GM21717 (cell line): ENCODE measurements around the gene ARHGAP18.

ENCODE experiments used
- ATAC-seq: cut with Tn5 transposase; IDR thresholded peaks from one replicate; pipeline ENCODE4 v1.9.1; 2021; ENCODE audit warnings: mild to moderate bottlenecking, moderate library complexity; ENCODE audit not compliant: unreplicated experiment

ARHGAP18 gene

DNA sequence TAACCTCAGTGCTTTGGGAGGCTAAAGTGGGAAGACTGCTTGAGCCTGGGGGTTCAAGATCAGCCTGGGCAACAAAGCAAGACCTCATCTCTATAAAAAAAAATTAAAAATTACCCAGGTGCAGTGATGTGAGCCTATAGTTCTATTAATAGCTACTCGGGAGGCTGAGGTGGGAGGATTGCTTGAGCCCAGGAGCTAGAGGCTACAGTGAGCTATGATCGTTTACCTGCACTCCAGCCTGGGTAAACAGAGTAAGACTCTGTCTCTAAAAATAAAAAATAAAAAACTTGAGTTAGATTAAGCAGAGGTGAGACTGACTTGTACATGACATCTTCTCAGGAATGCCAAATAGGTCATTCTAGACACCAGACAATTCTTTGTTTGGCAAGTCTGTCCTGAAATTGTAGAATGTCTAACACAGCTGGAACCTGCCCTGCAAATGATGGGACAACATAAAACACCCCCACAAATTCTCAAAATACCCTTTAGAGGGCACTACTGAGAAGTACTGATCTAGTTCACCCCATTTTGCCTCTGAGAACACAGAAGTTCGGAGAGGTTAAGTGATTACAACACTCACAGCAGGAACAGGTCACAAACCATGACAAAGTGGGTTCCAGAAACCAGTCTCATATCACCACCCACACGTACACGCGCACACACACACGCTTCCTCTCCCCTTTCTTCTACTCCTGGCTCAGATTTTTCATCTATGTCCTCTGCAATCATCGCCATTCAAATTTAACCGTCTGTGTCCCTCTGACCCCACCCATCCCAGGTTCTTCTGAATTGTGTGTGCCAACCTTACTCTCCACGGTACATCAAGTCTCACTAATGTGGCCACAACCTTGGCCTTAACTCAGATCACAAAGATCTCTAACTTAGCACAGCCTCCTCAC is 38.3 kb downstream of the ARHGAP18 start:
- peak; percentile 89 for ATAC-seq

- no peak for ATAC-seq
Measured at GRCh38 chr6:129670634-129671033, 39.3 kb downstream of the ARHGAP18 start.

DNA sequence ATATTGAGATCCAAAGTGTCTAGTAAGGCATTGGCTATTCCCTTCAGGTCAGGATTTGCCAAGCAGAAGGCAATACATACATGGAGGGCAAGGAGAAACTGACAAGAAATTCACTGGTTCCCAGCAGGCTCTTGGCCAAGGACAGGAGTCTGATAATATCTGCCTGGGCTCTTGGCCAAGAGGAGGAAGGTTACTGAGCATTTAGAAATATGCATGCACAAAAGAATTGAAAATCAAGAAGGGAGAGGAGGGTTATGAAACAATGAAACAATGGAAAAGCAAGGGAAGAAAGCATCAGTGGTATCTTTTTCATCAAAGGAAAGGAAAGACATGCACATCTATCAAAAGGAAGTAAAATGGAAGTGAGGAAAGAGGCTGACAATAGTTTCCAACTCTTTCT is 42.4 kb downstream of the ARHGAP18 start:
- no peak for ATAC-seq

DNA sequence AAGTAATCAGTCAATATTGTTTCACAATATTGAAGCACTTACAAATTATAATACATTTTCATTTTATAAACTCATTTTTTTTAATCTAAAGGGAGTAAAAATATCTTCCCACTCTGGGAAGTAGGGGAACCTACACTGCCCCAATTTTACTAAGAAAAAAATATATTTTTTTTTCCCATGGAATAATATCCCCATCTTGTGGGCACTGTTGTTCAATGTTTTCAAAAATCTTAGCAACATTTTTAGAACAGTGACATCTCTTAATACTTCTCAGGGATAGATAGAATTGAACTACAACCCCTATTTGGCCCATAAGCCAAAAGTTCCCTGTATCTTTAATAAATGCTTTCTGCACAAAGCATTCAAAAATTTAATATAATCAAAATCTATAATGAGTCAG is 42.9 kb downstream of the ARHGAP18 start:
- no peak for ATAC-seq

- no peak for ATAC-seq
Measured at GRCh38 chr6:129665555-129665954, 44.4 kb downstream of the ARHGAP18 start.

GRCh38 chr6:129663531-129663930 is 46.4 kb downstream of the ARHGAP18 start:
- no peak for ATAC-seq

- ATAC-seq = peak; percentile 61
Measured at GRCh38 chr6:129662980-129663431, 47.0 kb downstream of the ARHGAP18 start.

DNA sequence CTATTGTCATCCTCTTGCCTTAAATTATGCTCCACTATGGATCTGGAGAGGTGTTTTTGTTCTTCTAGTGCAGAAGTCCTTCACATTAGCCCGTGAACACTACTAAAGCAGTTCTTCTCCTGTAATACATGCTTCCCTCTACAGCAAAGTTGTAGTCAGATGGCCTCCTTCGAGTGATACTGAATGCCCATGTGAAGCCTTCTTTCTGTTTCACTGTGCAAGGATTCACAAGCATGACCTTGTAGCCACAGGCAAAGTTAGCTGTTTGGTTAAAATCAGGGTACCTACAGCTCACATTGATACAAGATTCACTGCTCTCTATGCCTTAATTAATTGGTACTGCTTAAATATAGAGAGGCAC is 47.6 kb downstream of the ARHGAP18 start:
- ATAC-seq = peak; percentile 82

DNA sequence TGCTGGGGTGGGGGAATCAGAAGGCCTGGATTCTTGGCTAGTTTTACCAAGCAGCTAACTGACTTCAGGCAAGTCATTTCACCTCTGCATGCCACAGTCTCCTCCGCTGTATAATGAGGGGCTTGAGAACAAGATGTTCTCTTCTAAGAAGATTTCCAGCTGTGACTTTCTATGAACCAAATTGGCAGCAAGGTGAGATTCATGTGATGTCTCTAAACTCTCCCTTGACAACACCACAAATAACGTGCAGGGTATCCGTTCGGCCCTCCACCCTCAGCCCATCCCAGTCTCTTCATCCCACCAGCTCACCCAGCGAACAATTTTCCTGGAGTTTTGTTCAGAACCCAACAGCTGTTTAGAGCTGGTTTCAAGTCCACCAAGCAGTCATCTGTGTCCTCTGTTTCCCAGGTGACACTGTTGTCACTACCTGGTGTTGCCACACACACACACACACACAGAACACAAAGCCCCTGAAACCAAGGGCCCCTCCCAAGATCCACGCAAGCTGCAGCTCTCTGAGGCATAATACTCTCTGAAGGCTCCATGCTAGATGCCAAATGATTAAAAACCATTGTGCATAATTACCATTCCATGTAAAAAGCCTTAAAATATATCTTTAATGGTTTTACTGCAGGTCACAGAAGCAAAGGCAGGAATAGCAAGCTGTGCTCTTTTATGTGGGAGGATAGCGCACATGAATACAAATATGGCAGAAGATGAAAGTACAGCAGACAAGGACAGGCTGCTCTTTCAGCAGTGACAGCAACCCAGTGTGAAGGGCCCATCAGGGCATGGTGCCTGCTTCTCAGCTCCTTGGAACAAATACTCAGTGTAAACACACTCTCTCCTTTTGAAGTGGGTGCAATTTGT is 48.2 kb downstream of the ARHGAP18 start:
- ATAC-seq = peak; percentile 25

DNA sequence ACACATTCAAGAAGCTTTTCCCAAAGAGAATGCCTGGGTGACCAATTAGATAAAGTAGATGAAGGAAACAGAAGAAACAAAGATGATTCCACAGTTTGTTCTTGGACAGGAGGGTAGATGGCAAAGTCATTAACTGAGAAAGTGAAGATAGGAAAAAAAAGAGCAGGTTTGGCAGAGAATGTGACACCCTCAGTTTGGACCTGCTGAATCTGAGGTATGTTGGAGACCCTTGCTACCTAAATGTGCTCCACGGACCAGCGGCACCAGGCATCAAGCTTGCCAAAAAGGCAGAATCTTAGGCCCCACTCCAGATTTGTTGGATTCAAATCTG is 49.7 kb downstream of the ARHGAP18 start:
- ATAC-seq = no peak

DNA sequence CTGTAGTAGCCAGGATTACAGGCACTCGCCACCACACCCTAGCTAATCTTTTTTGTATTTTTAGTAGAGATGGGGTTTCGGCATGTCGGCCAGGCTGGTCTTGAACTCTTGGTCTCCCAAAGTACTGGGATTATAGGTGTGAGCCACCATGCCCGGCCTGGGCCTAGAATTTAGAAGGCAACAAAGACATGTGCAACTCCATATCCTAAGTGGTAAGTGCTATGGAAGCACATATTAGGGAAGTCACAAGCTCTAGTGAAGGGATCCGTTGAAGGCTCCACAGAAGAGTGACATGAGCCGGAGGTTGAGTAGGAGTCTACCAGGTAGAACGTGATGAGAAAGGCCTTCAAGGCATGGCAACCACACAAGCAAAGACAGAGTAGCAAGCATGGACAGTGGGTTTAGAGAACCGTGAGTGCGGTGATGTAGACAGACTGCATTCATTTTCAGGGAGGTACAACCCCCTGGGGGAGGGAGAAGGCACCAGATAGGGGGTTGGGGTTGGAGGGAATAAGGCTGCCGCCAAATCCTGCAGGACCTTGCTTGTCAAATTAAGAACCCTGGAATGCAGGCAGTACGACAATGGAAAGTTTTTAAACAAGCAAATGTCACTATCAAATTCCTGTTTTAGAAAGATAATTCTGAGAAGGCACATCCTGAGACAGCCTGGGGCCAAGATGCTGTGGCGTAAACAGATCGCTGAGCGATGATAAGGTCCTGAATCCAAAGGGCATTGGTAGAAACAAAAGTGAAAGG is 50.2 kb downstream of the ARHGAP18 start:
- no peak for ATAC-seq

GRCh38 chr6:129659167-129659566 is 50.8 kb downstream of the ARHGAP18 start:
- ATAC-seq = no peak

DNA sequence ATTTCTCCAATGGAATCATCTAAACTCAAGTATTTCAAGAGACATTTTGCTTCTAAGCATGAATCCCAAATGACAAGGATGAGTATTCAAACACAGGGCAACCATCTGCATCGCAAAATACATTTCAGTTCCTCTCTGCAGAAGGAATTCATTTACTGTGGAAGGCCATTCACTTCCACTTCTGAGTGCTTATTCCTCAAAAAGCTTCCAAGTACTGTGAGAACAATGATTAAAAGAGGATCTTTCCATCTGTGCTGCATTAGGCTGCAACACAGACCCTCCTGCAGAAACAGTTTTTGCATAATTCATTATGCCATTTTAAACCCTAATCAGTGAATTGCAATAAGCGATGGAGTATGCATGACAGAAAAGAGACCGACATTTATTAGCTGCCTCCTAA is 52.5 kb downstream of the ARHGAP18 start:
- no peak for ATAC-seq

DNA sequence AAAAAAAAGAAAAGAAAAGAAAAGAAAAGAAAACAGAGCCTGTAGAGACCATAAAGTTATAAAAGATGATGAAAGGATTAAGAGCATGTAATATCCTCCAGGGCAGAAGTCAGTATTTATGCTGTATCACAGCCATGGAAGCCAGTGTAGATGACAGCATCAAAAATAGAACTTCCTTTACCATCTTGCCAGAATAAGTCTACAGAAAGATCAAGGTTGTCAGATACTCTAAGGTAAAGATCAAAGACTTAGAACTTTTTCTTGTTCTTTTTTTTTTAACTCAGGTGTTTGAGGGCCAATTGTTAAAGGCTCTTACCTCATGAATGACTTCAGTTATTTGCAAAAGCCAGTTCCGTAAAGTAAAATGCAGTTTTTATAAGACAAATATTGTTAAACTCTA is 54.6 kb downstream of the ARHGAP18 start:
- ATAC-seq = no peak

DNA sequence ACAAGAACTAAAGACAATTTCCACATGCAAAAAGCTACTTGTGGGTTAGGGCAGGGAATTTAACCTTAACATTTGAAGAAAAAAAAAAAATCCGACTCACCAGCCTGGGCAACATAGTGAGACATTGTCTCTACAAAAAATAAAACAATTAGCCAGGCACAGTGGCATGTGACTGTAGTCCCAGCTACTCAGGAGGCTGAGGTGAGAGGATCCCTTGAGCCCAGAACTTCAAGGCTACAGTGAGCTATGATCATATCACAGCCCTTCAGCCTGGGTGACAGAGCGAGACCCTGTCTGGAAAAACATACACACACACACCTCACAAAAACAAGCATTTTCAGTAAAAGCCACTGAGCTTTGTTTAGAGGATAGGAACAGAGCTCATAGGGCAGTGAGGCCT is 56.2 kb downstream of the ARHGAP18 start:
- no peak for ATAC-seq

- no peak for ATAC-seq
Measured at GRCh38 chr6:129653229-129653628, 56.7 kb downstream of the ARHGAP18 start.

DNA sequence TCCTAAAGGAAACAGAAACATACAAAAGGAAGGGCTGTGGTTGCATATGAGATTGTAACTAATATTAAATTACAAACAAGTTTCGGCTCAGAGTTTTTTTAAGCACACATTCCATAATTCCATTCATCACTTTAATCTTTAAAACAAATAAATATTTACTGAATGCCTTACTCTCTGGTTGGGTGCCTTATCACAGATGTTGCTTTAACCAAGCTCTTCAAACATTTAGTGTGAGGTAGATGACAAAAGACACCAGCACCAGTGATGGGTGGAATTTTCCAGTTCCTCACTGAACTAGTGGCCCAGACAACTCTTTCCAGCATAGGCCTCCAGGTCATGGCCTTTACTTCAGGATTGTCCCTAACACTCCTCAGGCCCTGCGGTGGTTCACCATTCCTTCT is 58.7 kb downstream of the ARHGAP18 start:
- ATAC-seq = no peak

- no peak for ATAC-seq
Measured at GRCh38 chr6:129648819-129649491, 61.0 kb downstream of the ARHGAP18 start.

DNA sequence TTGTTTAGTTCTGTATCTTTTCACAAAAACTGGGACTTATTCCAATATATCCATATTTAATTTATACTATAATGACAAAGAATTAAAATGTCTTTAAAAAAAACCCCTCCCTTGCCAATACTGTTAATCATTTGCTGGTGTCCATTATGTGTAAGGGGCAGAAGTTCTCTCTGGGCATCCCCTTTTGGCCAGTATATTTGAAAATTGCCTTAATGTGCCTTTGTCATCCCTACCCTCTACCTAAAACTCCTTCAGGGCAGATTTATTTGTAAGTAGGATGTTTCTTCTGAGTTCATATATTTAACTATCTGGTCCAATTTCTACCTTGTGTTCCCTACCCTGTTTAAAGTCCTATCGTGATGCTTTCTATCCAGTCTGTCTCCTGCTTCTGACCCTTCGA is 62.9 kb downstream of the ARHGAP18 start:
- ATAC-seq = peak; percentile 21

GRCh38 chr6:129646642-129647041 is 63.3 kb downstream of the ARHGAP18 start:
- peak; percentile 94 for ATAC-seq
